HG02981 (cell line): ENCODE measurements around the gene SMAD3.

ENCODE experiments used
- ATAC-seq: cut with Tn5 transposase; IDR thresholded peaks from one replicate; pipeline ENCODE4 v1.9.1; 2021; ENCODE audit warnings: mild to moderate bottlenecking, moderate library complexity; ENCODE audit not compliant: unreplicated experiment

The SMAD3 gene

DNA sequence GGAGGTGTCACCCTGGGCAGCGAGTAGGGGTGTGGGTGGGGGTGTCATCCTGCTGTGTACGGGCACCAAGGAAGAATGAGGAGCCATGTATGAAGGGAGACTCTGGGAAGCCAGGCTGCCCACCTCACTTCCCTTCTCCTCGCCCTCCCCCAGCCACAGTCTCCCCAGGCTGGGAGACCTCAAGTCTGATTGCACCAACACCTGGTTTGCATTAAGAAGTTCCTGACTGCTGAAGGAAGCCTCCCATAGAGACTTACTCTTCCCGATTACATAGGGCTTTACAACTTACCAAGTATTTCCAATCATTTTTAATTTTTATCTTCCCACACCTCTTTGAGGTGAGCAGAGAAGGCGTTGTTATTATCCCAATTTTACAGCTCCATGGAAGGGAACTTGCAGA, 29.5 kb upstream of the SMAD3 start:
- ATAC-seq: no peak

DNA sequence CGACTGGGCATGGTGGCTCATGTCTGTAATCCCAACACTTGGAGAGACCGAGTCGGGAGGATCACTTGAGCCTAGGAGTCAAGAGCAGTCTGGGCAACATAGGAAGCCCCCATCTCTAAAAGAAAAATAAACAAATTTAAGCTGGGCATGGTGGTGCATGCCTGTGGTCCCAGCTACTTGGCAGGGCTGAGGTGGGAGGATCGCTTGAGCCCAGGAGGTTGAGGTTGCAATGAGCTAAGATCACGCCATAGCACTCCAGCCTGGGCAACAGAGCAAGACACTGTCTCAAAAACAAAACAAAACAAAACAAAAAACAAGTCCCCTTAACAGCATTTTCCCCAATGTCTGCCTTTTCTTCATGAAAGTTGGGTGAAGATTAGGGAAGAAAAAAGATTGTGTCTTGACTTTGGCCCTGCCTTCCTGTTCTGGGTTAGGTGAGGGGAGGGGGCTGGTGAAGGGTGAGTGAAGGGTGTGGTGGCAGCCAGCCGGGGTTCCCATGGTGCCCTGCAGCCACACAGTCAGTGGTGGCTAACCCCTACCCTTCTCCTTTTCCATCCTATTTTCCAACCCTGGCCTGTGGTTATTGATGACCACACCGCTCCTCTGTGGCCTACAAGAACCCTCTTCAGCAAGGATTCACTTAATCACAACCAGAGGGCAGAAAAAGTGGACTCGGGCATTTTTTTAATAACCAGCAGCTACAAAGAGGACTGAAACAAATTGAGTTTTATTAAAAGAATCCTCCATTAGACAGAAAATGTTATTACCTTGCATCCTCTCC, 28.4 kb upstream of the SMAD3 start:
- ATAC-seq: no peak

DNA sequence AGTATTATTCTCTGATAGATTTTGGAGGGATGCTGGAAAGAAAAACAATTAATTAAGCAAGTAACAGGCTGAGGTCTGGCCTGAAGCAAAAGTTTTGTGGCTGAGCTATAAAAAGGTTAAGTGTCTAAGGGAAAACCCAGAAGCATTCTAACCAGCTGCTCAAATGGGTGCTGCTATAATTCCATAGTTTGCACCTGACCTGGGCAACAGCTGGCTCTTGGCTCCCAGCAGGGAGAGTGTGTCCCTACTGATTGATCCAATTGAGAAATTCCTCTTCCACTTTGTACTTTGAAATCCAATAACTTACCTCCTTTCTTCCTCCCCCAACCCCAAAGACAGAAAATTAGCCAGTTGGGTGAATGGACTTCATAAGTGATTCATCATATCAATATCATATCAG, 27.7 kb upstream of the SMAD3 start:
- no peak for ATAC-seq

DNA sequence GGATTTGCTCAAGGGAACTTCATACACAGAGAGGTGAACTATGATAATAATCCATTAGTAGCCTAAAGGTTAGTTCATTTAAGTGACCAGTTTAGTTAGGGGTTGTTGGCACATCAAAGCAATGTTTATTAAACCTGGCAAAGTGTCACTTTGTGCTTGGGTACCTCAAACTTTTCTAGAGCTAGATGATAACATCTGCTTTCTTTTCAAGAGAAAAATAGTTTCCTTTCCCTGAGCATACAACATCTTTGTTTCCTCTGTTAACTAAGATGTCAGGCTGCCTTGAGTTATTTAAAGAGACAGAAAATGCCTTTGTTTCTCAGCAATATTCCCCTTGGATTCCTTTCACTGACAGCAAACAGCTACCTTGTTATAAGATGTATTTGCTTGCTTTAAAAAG, 26.7 kb upstream of the SMAD3 start:
- no peak for ATAC-seq

DNA sequence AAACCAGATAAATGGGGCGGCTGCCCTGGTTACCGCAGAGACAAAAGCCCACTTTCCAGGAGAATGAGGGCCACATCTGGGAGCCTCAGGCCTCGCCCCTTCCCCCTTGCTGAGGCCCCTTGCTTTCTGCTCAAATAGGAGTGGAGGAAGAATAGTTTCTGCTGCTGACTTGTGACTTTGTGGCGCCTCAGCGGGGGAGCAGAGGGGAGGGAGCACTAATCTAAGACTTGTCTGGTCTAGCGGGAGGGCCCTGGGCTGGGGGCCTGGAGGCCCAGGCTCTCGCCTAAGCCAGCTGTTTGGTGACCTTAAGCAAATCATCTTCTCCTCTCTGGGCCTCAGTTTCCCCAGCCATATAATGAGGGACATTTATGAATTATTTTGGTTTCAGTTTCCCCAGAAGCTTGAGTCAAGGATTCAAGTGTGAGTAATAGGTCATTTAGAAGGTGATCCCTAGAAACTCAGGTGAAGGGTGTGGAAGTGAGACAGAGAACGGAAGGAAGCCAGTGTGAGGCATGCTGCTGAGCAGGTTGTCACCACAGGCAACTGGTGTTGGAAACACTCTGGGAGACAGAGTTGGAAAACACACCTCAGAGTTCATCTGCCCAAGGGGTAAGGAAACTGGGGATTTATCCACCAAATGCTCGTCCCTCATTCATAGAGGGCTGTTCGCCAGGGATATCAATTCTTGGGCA, 25.9 kb upstream of the SMAD3 start:
- no peak for ATAC-seq

DNA sequence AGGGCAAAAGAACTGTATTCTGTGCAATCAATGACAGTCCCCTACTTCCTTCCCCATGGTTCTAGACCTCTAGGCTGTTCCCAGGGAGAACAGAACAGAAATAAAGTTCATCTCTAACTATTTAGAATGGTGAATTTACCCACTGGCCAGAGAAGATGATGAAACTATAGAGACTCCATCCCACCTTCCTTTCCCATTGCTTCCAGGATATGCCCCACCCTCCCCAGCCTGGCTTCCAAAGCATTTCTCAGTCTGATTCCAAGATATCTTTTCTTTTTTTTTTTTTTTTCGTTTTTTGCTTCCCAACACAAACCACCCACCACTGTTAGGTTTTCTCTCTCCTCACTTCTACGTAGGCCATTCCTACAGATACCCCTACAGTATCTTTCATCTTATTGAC, 25.1 kb upstream of the SMAD3 start:
- no peak for ATAC-seq

DNA sequence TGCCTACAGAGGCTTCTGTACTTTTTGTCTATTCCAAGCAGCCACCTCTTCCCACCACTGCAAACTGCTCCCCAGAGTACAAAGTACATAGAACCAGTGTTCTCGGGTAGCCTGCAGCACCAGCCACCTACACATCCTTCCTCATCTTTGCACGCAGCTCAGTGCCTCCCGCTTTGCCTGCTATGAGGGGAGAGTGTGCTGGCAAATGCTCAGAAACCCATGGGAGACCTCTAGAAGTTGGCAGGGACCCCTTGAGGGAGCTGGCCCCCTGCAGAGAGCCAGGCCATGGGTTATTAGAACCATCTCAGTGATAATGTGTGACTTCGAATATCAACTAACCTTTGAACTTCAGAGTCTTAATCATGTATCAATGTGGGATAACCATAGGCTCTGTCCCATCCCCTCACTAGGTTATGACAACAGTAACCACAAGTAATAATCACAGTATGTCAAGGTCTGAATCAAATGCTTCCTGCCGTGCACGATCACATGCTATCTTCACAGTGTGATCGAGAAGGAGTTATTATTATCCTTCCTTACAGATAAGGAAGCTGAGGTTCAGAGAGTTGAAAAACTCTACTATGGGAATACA, 22.8 kb upstream of the SMAD3 start:
- no peak for ATAC-seq

DNA sequence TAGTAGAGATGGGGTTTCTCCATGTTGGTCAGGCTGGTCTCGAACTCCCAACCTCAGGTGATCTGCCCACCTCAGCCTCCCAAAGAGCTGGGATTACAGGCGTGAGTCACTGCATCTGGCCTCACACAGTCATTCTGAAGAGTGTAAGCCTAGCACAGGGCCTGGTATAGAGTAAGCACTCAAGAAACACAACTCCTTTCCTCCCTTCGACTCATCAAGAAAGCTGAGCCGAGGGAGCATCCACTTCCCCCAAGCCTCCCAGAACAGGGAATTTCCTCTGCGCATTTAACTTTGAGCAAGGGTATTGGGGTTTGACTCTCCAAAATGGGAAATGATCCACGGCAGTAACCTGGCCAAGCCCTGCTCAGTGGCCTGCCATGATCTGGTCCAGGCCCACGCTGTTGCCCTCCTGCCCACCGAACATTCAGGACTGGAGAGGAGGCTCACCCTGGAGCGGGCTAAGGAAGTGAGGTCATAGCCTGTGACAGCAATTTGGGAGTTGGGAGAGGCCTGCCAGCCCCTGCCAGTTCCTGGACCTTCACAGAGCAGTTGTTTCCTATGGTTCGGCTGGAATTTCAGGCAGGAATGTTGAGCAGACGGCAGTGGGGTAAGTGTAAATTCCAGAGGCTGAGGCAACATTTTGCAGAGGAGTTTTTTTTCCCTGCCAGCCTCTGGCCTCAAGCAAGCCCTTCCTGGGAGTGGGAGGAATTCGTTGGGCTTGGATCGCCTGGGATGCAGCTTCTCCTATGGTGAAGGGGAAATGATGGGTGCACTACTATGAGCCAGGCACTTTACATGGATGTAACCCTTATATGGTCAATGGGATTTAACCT, 21.2 kb upstream of the SMAD3 start:
- no peak for ATAC-seq

DNA sequence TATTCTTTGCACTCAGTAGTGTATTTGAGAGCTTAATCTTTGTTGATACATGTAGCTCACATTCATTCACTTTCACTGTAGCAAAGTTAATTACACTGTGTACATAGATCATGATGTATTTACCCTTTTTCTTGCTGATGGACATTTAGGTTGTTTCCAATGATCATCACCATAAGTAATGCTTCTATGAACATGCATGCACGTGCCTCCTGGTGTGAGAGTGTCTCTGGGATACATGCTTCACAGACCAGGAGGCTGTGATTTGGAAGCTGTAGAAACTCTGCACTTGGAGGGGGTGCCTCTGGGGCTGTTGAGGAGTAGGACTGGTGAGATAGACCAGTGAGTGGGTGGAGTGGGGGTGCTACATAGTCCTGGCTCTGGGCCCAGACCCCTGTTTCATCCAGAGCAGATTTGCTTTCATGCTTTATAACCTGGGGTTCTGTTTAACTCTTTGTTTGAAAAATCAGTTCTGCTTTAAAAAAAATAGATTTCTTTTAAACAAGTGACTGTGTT, 18.2 kb upstream of the SMAD3 start:
- no peak for ATAC-seq

DNA sequence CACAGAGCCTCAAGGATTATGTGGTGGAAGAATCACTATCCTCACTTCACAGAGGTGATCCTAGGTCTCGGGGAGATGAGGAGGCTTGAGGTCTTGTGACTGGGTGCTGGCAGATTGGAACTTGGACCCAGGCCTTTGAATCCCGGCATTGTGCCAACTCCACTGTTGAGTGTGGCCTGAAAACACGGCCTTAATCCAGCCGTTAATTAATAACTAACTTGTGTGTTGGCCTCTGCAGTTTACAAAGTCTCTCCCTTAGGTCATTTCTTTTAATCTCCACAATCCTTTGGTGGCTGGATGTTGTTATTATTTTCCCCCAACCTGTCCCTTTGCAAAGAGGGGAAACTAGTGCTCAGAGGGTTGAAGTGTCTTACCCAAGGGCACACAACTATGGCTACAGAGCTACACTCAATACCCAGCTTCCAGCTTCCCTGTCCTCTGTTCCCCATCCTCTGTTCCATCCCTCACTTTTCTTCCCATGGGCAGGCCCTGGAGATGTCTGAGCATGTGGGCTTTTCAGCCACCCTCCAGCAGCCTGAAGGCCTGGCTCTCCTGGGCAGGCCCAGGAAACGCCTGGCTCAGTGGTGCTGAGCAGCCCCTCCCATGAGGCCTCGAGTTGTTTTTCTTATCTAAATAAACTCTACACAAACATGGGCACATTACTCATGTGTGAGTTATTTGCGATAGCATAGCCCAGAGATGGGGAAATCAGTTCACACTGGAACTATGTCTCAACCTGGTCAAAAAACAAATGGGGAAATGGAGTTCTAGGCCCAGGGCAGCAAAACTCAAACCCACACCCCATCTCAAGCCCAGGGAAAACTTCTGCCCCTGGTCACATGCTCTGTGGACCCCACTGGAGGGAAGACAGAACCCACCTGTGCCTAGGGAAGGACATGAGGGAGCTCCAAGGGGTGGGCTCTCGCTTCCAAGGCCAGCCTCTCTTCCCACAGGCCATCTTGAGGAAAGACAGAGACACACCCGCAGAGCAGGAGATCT, 16.8 kb upstream of the SMAD3 start:
- ATAC-seq: no peak

DNA sequence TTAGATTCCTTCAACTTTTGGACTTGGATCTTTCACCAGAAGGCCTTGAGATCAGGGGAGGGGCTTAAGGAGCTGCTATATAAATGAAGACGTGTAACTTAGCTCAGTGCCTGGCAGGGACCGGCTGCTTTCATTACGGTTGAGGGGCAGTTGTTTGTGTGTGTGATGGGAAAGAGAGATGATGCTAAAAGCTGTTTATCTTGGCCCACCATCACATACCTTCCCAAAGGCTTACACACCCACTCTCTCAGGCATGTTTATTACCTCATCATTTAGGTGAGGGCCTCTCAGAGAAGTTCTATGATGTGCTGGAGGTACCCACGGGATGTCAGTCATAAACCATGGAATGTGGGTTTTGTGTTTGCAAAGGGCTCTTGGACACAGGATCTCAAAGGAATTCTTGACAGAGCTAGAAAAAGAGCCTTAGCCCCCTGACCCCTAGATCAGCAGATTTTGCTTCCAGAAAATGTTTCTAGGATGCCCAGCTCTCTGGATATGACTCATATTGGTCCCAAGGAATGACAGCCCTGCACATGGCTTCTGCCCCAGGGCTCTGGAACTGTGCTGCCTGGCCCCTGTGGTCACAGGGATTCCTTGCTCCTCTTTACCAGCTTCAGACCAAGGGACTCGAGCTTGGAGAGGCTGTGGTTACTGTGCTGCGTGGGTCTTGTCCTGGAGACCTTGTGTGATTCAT, 15.9 kb upstream of the SMAD3 start:
- ATAC-seq: no peak

DNA sequence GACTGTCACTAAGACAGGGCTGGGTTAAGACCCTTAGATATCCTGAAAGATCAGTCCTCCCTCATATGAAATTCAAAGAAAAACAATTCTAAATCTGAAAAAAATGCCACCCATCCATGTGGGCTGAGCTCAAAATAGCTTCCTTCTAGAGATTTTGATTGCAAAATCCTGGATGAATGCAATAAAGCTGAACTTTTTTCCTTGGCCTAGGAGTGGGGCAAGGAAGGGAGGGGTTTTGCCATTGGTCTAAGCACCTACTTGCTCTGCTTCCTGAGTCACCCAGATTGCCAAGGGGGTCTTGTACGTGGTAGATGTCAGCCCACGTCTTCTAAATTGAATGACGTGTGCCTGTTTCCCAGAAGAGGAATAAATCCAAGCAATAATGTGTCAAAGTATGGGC, 15.3 kb upstream of the SMAD3 start:
- ATAC-seq: no peak

DNA sequence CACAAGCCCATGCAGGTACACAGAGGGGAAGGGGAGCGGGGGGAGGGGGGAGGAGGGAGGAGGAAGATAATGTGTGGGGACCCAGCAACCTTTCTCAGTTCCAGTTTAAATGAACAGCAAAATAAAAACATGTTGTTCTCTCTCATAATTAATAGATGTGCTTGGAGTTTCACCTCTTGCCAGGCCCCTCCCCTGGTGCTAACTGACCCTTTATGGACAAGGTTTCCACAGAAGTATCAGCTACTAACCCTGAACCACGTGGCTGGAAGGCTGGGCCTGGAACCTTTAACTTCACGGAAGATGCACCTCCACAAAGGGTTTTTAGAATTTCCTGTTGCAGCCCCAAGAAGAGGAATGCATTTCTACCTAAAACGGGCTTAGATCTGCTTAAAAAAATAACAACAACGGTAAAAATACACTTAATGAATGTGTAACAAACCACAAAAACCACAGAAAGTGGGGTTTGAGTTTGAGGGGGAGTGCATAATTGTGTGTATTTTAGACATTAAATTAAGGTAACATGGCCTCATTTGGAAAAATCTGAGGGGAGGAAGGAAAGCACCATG, 14.8 kb upstream of the SMAD3 start:
- ATAC-seq: no peak

DNA sequence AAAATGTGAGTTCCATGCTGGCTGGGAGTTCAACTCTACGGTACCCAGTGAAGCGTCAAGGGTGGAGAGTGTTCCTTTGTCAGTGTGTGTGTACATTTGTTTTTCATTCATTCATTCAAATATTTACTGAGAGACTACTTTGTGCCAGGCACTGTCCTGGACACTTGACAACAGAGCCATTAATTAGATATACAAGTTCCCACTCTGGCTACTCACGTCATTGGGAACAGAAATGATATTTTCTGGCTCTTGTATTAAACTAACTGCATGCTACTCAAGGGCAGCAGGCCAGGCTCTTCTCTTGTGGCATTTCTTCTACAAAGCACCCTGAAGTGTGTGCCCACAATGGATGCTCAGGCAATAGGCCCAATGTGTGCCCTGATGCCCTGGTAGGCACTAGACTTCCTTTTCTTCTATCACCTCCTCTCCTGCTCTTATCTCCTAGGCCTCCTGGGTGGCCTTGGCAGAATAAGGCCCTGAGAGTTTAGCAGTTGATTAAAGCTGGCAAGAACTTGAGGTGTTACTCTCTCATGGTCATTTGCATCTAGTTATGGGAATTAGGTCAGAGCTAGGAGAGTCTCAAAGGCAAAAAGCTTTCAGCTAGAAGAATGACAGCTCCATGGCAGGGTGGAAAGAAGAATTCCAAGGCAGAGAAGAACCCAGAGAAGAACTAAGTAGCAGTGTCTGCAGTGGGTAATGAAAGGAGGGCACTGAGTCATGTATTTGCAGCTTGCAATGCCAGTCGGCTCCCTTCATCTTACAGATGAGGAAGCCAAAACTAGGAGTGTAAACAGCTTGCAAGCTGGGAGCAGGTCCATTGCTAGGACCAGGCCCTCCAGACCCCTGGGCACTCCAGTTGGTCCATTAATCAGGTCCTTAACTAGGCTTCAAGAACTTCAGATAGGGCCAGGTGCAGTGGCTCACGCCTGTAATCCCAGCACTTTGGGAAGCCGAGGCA, 14.0 kb upstream of the SMAD3 start:
- no peak for ATAC-seq

DNA sequence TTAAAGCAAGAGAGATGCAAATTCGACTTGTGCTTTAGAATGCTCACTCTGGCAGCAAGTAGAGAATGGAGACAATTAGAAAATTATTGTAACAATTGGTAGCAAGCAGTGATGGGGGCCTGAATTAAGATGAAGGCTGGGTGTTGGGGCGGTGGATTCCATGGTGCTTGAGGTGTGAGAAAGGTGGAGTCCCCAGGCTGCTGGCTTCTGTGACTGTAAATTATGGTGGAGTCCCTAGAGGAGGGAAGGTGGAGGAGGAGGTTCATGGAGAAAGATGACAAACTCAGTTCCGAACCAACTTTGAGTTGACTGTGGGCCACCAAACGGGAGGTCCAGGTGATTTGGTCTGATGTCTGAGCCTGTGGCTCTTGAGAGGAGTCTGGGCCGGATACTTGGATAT, 10.7 kb upstream of the SMAD3 start:
- ATAC-seq: no peak

DNA sequence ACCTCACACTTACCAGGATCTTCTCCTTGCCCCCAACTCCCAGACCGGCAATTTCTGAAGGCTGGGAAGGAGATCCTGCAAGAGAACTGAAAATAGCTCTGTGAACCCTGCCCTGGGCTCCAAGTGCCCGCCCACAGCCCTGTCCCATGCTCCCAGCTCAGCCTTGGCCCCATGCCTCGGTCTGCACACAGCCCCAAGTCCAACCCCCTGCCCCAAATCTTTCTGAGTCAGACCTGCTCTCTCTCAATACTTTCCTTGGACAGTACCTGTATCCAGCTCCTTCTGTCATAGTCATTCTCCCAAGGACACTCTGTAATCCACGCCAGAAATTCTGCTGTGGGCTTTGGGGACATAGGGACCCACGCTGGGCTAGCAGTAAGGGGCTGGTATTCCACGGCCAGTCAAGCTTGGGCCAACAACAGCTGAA, 6.3 kb upstream of the SMAD3 start:
- ATAC-seq: no peak

DNA sequence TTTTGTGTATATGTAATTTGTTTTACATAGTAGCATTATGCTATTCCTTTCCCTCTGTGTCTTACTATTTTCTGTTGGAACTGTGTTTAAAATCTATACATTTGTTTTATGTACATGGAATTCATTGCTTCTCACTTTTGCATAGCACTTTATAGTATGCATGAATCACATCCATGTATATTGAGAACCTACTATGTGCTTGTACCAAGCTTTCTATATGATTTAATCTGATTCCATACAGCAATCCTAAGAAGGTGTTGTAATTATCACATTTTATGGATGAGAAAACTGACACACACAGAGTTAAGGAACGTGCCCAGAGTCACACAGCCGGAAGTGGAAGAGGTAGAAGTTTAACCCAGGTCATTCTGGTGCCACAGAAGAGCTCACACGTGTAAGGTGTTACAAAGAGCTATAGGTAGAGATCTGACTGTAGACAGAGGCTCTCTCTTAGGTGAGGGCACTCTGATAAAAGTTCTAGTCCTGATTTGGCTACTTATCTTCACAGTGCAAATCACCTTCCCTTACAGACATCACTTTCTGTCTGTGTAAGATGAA, 3.5 kb upstream of the SMAD3 start:
- no peak for ATAC-seq
